ENCODE results near the gene SHLD2.
"Not testable (repeated sequence)": the region's sequence is repeated elsewhere in the genome, so short reads cannot be mapped to it uniquely, and the experiment has no call there.

SHLD2 gene

DNA sequence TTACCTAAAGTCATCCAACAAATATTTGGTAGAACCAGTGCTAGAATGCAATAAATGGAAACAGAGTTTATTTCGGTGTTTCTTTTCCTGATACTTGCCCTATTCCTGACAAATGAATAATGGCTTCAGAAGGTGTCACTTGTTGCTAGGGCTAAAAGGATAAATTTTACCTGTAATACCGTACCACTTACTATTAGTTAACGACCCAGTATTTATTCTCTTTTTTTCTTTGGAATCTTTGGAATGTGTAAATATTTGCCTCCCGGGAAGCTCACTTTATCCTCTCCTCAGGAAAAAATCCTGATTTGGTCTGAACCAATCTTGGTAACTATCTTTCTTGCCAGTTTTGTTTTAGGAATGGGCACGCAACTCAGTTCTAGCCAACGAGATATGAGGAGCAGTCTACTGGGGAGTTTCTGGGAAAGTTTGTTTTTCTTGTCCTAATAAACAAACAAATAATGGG, 144.4 kb downstream of the SHLD2 start:
- H3K27ac ChIP-seq; in situ Hi-C loops (cut with HindIII; ENCODE audit: low pct_ligation_motif_present, low sequenced_read_pairs); DNase-seq; H3K4me3 ChIP-seq (ENCODE audit: low read depth, low read length); H3K27me3 ChIP-seq (replicated peaks); H3K36me3 ChIP-seq (replicated peaks): not testable (repeated sequence)
